Measurements from ENCODE around the gene CHD1.

DNA sequence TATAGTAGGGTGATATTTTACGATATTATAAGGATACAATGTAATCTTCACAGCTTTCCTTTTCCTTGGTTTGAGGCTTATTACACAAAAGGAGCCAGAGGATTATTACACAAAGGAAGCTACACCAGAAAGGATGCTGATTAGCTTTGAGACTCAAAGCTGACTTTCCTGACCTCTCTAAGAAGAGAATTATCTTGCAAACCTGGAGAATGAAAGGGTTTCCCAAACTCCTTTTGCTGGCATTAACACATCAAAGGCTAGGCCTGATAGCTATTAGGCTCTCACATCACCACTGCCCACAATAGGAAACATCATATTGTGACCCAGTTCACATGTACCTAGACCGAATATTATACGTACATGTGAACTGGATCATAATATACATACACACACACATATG is 34.2 kb upstream of the CHD1 start:
- no peak for TF ChIP-seq EZH2 (IDR thresholded peaks at IDR 0.05)
- no peak for TF ChIP-seq POLR2AphosphoS5 (IDR thresholded peaks at IDR 0.05; ENCODE audit: borderline replicate concordance, low read depth, low read length)

Measured in SK-N-MC (cell line).